Measurements from ENCODE around the gene FAT1.

DNA sequence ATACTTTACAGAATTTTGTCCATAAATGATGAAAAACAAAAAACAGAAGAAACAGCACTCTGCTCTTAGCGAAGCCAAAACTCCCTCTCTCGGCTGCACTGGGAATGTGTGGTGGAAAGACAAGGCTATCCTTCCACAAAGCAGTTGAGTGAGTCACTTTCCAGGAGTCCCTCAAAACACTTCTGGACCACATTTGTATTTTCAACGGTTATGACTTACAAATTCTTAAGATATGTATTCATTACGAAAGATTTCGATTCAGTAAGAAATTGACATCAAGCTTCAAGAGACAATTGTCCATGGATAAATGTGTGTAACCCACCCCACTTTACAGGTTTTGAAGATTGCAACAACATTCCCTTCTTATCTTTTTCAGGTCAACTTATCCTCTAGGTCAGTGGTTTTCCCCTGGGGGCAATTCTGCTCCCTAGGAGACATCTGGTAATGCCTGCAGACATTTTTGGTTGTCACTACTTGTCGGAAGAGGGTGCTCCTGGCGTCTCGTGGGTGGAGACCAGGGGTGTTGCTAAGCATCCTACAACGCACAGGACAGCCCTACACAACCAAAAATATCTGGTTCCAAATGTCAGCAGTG is 101.6 kb downstream of the FAT1 start:
- TF ChIP-seq FOXK2 (IDR thresholded peaks at IDR 0.05) = no peak
- no peak for TF ChIP-seq SP1 (IDR thresholded peaks at IDR 0.05)
- TF ChIP-seq HDGF (IDR thresholded peaks at IDR 0.05; ENCODE audit: borderline replicate concordance) = no peak
- TF ChIP-seq ARNT (IDR thresholded peaks at IDR 0.05) = no peak
- TF ChIP-seq FOXA1 (IDR thresholded peaks at IDR 0.05) = no peak
- no peak for TF ChIP-seq CTBP1 (IDR thresholded peaks at IDR 0.05; ENCODE audit: borderline replicate concordance)
- no peak for TF ChIP-seq BHLHE40 (IDR thresholded peaks at IDR 0.05; ENCODE audit: borderline replicate concordance)
- TF ChIP-seq FOXM1 (IDR thresholded peaks at IDR 0.05; ENCODE audit: borderline replicate concordance) = no peak
- no peak for TF ChIP-seq TARDBP (IDR thresholded peaks at IDR 0.05)
- TF ChIP-seq NFRKB (IDR thresholded peaks at IDR 0.05) = no peak
- TF ChIP-seq SUZ12 (IDR thresholded peaks at IDR 0.05) = no peak
- TF ChIP-seq ZNF384 (IDR thresholded peaks at IDR 0.05) = no peak
- TF ChIP-seq, protein P1, sequence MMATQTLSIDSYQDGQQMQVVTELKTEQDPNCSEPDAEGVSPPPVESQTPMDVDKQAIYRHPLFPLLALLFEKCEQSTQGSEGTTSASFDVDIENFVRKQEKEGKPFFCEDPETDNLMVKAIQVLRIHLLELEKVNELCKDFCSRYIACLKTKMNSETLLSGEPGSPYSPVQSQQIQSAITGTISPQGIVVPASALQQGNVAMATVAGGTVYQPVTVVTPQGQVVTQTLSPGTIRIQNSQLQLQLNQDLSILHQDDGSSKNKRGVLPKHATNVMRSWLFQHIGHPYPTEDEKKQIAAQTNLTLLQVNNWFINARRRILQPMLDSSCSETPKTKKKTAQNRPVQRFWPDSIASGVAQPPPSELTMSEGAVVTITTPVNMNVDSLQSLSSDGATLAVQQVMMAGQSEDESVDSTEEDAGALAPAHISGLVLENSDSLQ (IDR thresholded peaks at IDR 0.05) = no peak
